CD8-positive, alpha-beta memory T cell (primary cell): ENCODE measurements around the gene HECW1. TPM values are rescaled to one million over a fixed set of nuclear protein-coding genes. Genes with fewer than 3 reads are reported as not detected.

Experiments used
- CTCF ChIA-PET: fragments of 350-600 bp; sonication (Branson Sonifier 250); formaldehyde crosslinking; loops from one replicate; lab custom pipeline; 2021; ENCODE audit warnings: antibody characterized with exemption; lab: Charles Lee
- POLR2A ChIA-PET: fragments of 350-600 bp; sonication (Branson Sonifier 250); formaldehyde crosslinking; loops from one replicate; lab custom pipeline; 2021; ENCODE audit warnings: antibody characterized with exemption; lab: Charles Lee
- DNase-seq, 5 donors: peaks; one replicate each; pipeline versions ENCODE4 v3.0.0 to v3.0.0-alpha.2; 2020 to 2022; ENCODE audit warnings: mixed read lengths in 1 of 5
- H3K27ac ChIP-seq: one replicate; pipeline ENCODE4 v1.7.0; 2013; ENCODE audit warnings: low read depth, mild to moderate bottlenecking, low read length, moderate library complexity
- H3K27me3 ChIP-seq: 2 replicates; pipeline ENCODE4 v1.7.0; 2013; ENCODE audit warnings: low read length, mild to moderate bottlenecking; ENCODE audit not compliant: insufficient read depth, poor library complexity, severe bottlenecking
- H3K36me3 ChIP-seq: 2 replicates; pipeline ENCODE4 v1.7.0; 2013; ENCODE audit warnings: mild to moderate bottlenecking, low read length, moderate library complexity; ENCODE audit not compliant: insufficient read depth
- H3K4me1 ChIP-seq: 2 replicates; pipeline ENCODE4 v1.7.0; 2013; ENCODE audit warnings: mild to moderate bottlenecking, low read length, moderate library complexity; ENCODE audit not compliant: insufficient read depth
- H3K4me3 ChIP-seq: 2 replicates; pipeline ENCODE4 v1.7.0; 2013; ENCODE audit warnings: mild to moderate bottlenecking, low read length
- H3K9me3 ChIP-seq: 2 replicates; pipeline ENCODE4 v1.7.0; 2013; ENCODE audit warnings: mild to moderate bottlenecking, low read length
- H3K27ac Mint-ChIP-seq, 8 donors: one replicate each; pipeline ENCODE4 v1.8.0; 2020 to 2021; ENCODE audit warnings: mixed read lengths in 8 of 8, mild to moderate bottlenecking in 6 of 8, inconsistent platforms in 3 of 8, moderate library complexity in 3 of 8
- H3K27me3 Mint-ChIP-seq, 2 donors: one replicate each; pipeline ENCODE4 v1.8.0; 2020 to 2021; ENCODE audit warnings: mixed read lengths in 2 of 2, mild to moderate bottlenecking in 1 of 2, moderate library complexity in 1 of 2
- H3K36me3 Mint-ChIP-seq, 3 donors: one replicate each; pipeline ENCODE4 v1.8.0; 2020 to 2021; ENCODE audit warnings: mixed read lengths in 3 of 3, inconsistent platforms in 1 of 3, mild to moderate bottlenecking in 1 of 3
- H3K4me1 Mint-ChIP-seq, 3 donors: one replicate each; pipeline ENCODE4 v1.8.0; 2020 to 2021; ENCODE audit warnings: mixed read lengths in 3 of 3, inconsistent platforms in 1 of 3, mild to moderate bottlenecking in 1 of 3
- H3K4me3 Mint-ChIP-seq, 7 donors: one replicate each; pipeline ENCODE4 v1.8.0; 2020 to 2021; ENCODE audit warnings: mixed read lengths in 7 of 7, mild to moderate bottlenecking in 6 of 7, moderate library complexity in 4 of 7, inconsistent platforms in 2 of 7
- H3K9me3 Mint-ChIP-seq, 5 donors: one replicate each; pipeline ENCODE4 v1.8.0; 2020 to 2022; ENCODE audit warnings: mixed read lengths in 5 of 5, mild to moderate bottlenecking in 3 of 5, moderate library complexity in 2 of 5, inconsistent platforms in 1 of 5
- polyA plus RNA-seq: library from polyadenylated mRNA; unstranded; fragments of 300-500 nt; fragmentation: Illumina TruSeq; gene quantifications from one replicate; pipeline ENCODE4 v1.2.3, GENCODE V29; 2021
- total RNA-seq, 2 experiments: library from RNA; stranded (reverse); gene quantifications; one replicate each; pipeline ENCODE4 v1.2.3, GENCODE V29; 2021

HECW1 gene
- total and polyA plus RNA-seq, 3 experiments from 2014 or later, result not detected

GRCh38 chr7:43242628-43243255, 130.3 kb downstream of the HECW1 start:
- ChIA-PET POLR2A (no interaction called here), CTCF (no interaction called here)
- Histone ChIP-seq H3K4me3 (no peak overlapping the region), H3K36me3 (no peaks in the 10 kb centered on the region), H3K27ac (no peak overlapping the region), H3K4me1 (no peaks in the 10 kb centered on the region), H3K27me3 (no peaks in the 10 kb centered on the region), H3K9me3 (no peaks in the 10 kb centered on the region)
- H3K9me3 Mint-ChIP-seq, result no peaks in the 10 kb centered on the region
- H3K27me3 Mint-ChIP-seq, result peaks cover 9 to 13% of the 10 kb centered on the region in 2 donors
- H3K4me3 Mint-ChIP-seq, result no peak overlapping the region
- H3K27ac Mint-ChIP-seq, result no peak overlapping the region
- no peaks in the 10 kb centered on the region for H3K36me3 Mint-ChIP-seq
- no peaks in the 10 kb centered on the region for H3K4me1 Mint-ChIP-seq
- DNase-seq, result no peak

GRCh38 chr7:43244232-43244631, 131.8 kb downstream of the HECW1 start:
- CTCF ChIA-PET, result no interaction called here
- POLR2A ChIA-PET, result no interaction called here
- no peak for DNase-seq
- Histone ChIP-seq H3K4me3 (no peak overlapping the region), H3K4me1 (no peaks in the 10 kb centered on the region), H3K9me3 (no peaks in the 10 kb centered on the region), H3K27ac (no peak overlapping the region), H3K27me3 (no peaks in the 10 kb centered on the region), H3K36me3 (no peaks in the 10 kb centered on the region)
- H3K36me3 Mint-ChIP-seq, result no peaks in the 10 kb centered on the region
- H3K27ac Mint-ChIP-seq, result no peak overlapping the region
- no peak overlapping the region for H3K4me3 Mint-ChIP-seq
- no peaks in the 10 kb centered on the region for H3K9me3 Mint-ChIP-seq
- peaks cover 13% of the 10 kb centered on the region in 2 donors for H3K27me3 Mint-ChIP-seq
- no peaks in the 10 kb centered on the region for H3K4me1 Mint-ChIP-seq

GRCh38 chr7:43244784-43245183, 132.3 kb downstream of the HECW1 start:
- no peaks in the 10 kb centered on the region for H3K36me3 Mint-ChIP-seq
- DNase-seq, result no peak
- H3K27ac Mint-ChIP-seq, result no peak overlapping the region
- H3K4me1 Mint-ChIP-seq, result no peaks in the 10 kb centered on the region
- H3K27me3 Mint-ChIP-seq, result peaks cover 13% of the 10 kb centered on the region in 2 donors
- POLR2A ChIA-PET, result no interaction called here
- Histone ChIP-seq H3K27me3 (no peaks in the 10 kb centered on the region), H3K4me1 (no peaks in the 10 kb centered on the region), H3K9me3 (no peaks in the 10 kb centered on the region), H3K27ac (no peak overlapping the region), H3K4me3 (no peak overlapping the region), H3K36me3 (no peaks in the 10 kb centered on the region)
- H3K4me3 Mint-ChIP-seq, result no peak overlapping the region
- CTCF ChIA-PET, result no interaction called here
- H3K9me3 Mint-ChIP-seq, result peaks cover 0 to under 1% (median 0%) of the 10 kb centered on the region in 5 donors

- Histone ChIP-seq H3K36me3 (no peaks in the 10 kb centered on the region), H3K27ac (no peak overlapping the region), H3K9me3 (no peaks in the 10 kb centered on the region), H3K27me3 (no peaks in the 10 kb centered on the region), H3K4me1 (no peaks in the 10 kb centered on the region), H3K4me3 (no peak overlapping the region)
- no peak overlapping the region for H3K27ac Mint-ChIP-seq
- CTCF ChIA-PET, result no interaction called here
- DNase-seq, result no peak
- peaks cover 17 to 24% of the 10 kb centered on the region in 2 donors for H3K27me3 Mint-ChIP-seq
- no peaks in the 10 kb centered on the region for H3K36me3 Mint-ChIP-seq
- H3K4me3 Mint-ChIP-seq, result no peak overlapping the region
- POLR2A ChIA-PET, result no interaction called here
- no peaks in the 10 kb centered on the region for H3K4me1 Mint-ChIP-seq
- H3K9me3 Mint-ChIP-seq, result peaks cover 0 to 2% (median 0%) of the 10 kb centered on the region in 5 donors
These were observed 135.3 kb downstream of the HECW1 start for GRCh38 chr7:43247757-43248156.

GRCh38 chr7:43248553-43248952, 136.1 kb downstream of the HECW1 start:
- H3K4me1 Mint-ChIP-seq, result no peaks in the 10 kb centered on the region
- POLR2A ChIA-PET, result no interaction called here
- no peak for DNase-seq
- H3K27ac ChIP-seq, result no peak overlapping the region
- H3K27ac Mint-ChIP-seq, result no peak overlapping the region
- H3K36me3 Mint-ChIP-seq, result no peaks in the 10 kb centered on the region
- peaks cover 0 to 2% (median 0%) of the 10 kb centered on the region in 5 donors for H3K9me3 Mint-ChIP-seq
- peaks cover 17 to 24% of the 10 kb centered on the region in 2 donors for H3K27me3 Mint-ChIP-seq
- H3K4me1 ChIP-seq, result no peaks in the 10 kb centered on the region
- no peaks in the 10 kb centered on the region for H3K9me3 ChIP-seq
- H3K36me3 ChIP-seq, result no peaks in the 10 kb centered on the region
- no peak overlapping the region for H3K4me3 Mint-ChIP-seq
- no peak overlapping the region for H3K4me3 ChIP-seq
- H3K27me3 ChIP-seq, result no peaks in the 10 kb centered on the region
- CTCF ChIA-PET, result interaction anchor here (1.3 kb wide), 1 partner anchor 13 kb away, joined by 6 read pairs; no protein-coding TSS in a partner anchor

- Histone ChIP-seq H3K27ac (no peak overlapping the region), H3K27me3 (no peaks in the 10 kb centered on the region), H3K4me3 (no peak overlapping the region), H3K36me3 (no peaks in the 10 kb centered on the region), H3K9me3 (no peaks in the 10 kb centered on the region), H3K4me1 (no peaks in the 10 kb centered on the region)
- H3K27me3 Mint-ChIP-seq, result peaks cover 15 to 27% of the 10 kb centered on the region in 2 donors
- ChIA-PET POLR2A (no interaction called here), CTCF (interaction anchor here (1.3 to 1.4 kb wide), 2 partner anchors 9 to 12 kb away, joined by 3 to 6 read pairs; no protein-coding TSS in a partner anchor)
- H3K9me3 Mint-ChIP-seq, result peaks cover 0 to 2% (median 0%) of the 10 kb centered on the region in 5 donors
- no peaks in the 10 kb centered on the region for H3K4me1 Mint-ChIP-seq
- DNase-seq, result no peak
- no peak overlapping the region for H3K4me3 Mint-ChIP-seq
- H3K27ac Mint-ChIP-seq, result no peak overlapping the region
- no peaks in the 10 kb centered on the region for H3K36me3 Mint-ChIP-seq
These were observed 136.7 kb downstream of the HECW1 start for GRCh38 chr7:43248961-43249822.

GRCh38 chr7:43249823-43250145, 137.3 kb downstream of the HECW1 start:
- H3K27me3 Mint-ChIP-seq, result peaks cover 15 to 31% of the 10 kb centered on the region in 2 donors
- no peak overlapping the region for H3K27ac ChIP-seq
- H3K4me1 ChIP-seq, result no peaks in the 10 kb centered on the region
- H3K4me1 Mint-ChIP-seq, result no peaks in the 10 kb centered on the region
- no peaks in the 10 kb centered on the region for H3K9me3 ChIP-seq
- no peak for DNase-seq
- H3K9me3 Mint-ChIP-seq, result peaks cover 0 to 2% (median 0%) of the 10 kb centered on the region in 5 donors
- H3K4me3 Mint-ChIP-seq, result no peak overlapping the region
- no peaks in the 10 kb centered on the region for H3K36me3 ChIP-seq
- no peaks in the 10 kb centered on the region for H3K27me3 ChIP-seq
- no peak overlapping the region for H3K27ac Mint-ChIP-seq
- H3K36me3 Mint-ChIP-seq, result no peaks in the 10 kb centered on the region
- ChIA-PET POLR2A (no interaction called here), CTCF (interaction anchor here (1.3 to 1.4 kb wide), 2 partner anchors 9 to 12 kb away, joined by 3 to 6 read pairs; no protein-coding TSS in a partner anchor)
- H3K4me3 ChIP-seq, result no peak overlapping the region
